ENCODE data around the gene NOTCH4. TPM values are rescaled to one million over a fixed set of nuclear protein-coding genes. Genes with fewer than 3 reads are reported as not detected.

Gene NOTCH4
- total and polyA plus RNA-seq, 2 experiments from 2014 or later: 0.65 to 1.2 TPM

DNA sequence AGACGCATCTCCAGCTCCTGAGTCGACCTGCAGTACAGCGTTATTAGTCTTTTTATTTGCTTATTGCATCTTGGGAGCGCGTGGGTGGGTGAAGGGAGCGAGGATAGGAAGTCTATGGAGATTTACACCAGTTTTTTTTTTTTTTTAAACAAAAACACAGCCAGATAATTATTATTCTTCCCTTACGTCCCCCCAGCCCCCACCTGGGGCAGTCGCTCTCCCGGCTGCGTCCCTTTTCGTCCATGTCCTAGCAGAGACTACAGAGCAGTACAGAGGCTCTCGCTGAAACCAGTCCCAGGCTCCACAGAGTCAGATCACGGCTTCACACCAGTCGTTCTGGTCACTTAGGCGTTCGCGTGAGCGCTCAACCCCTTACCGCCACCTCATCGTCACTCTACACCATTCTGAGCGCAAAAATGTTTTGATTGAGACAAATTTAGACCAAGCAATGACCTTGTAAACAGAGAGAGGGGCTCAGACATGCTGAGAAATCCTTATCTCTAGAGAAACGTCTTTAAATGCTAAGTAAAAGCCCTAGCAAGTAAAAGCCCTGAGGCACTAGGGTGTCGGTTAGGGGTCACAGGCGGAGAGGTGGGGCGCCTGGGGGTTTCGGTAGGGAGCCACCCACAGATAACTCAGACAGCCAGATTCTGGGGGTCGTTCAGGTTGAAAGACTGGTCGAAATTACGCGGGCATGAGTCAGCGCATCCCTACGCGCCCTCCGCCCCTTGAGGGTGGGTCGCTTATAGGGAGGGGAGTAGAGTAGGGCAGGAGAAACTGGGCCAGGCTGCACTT is 70.9 kb downstream of the NOTCH4 start:
- Histone ChIP-seq H3K27ac (peak overlapping the region; percentile 91), H3K4me1 (ENCODE audit: insufficient read depth) (peaks cover 20% of the 10 kb centered on the region), H3K79me2 (ENCODE audit: insufficient read depth) (peaks cover 28% of the 10 kb centered on the region), H2AFZ (peak overlapping the region; percentile 97), H3F3A (ENCODE audit: insufficient read depth) (peaks cover 9% of the 10 kb centered on the region; the same call in 1 of the 2 replicates), H3K4me3 (peak overlapping the region; percentile 94), H3K9me3 (ENCODE audit: low read depth) (no peaks in the 10 kb centered on the region), H3K36me3 (ENCODE audit: low read depth) (peaks cover 9% of the 10 kb centered on the region; the same call in 1 of the 2 replicates), H3K9me2 (ENCODE audit: insufficient read depth) (no peaks in the 10 kb centered on the region), H3K4me2 (ENCODE audit: unreplicated experiment) (peak overlapping the region; percentile 93), H3K9ac (peak overlapping the region; percentile 91), H4K20me1 (ENCODE audit: insufficient read depth) (no peaks in the 10 kb centered on the region), H3K27me3 (replicated peaks; ENCODE audit: insufficient read depth) (no peaks in the 10 kb centered on the region)
- 7 to 10% methylated on average over 35 of the region's 35 CpGs for WGBS, 2 experiments (ENCODE audit: low coverage in 1 of 2, low lambda C conversion rate in 2 of 2, missing lambda C conversion rate in 2 of 2)
- peak; percentile 77 for DNase-seq
- TF ChIP-seq EZH2phosphoT487 (IDR thresholded peaks at IDR 0.05; ENCODE audit: insufficient read depth, low read depth): no peak
- TF ChIP-seq EZH2 (IDR thresholded peaks at IDR 0.05; ENCODE audit: insufficient read depth, poor library complexity, severe bottlenecking): no peak
- in situ Hi-C loops (cut with MboI): no loop called here

DNA sequence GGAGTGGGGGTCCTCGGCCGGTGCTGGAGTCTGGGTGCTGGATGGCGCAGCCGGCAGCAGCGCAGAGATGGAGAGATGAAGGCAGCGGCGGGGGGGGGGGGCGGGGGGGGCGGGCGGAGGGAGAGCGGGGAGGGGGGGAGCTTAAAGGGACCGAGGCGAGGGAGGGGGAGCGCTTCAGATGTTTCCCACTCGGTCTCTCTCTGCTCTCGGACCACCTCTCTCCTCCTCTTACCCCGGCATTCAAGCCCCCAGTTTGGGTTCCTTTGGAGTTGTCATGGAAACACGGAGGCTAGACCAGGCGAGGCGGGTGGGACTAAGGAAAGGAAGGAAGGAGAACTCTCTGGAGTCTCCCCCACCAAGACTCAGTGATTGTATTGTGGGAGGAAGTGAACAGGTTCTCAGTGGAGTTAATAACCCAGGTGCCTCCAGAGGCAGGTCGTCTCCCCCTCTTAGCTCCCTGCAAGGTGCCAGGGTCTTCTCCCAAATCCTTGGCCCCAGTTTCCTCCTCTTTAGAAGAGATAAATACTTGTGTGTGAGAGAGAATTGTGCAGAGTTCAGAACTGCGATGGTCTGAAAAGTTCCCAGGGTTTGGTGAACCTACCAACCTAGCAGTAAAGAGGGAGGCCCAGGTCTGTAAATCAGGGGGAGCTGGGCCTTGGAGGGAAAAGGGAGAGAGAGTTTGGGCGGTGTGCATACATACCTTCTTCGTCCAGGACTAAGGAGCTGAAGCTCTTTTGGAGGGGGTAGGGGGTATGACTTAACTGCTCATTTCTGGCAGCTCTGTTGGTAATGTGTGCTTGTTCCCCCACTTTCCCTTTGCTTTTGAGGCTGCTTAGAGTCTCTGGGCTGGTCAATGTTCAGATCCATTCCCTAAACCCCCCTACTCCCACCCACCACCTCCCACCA is 71.8 kb downstream of the NOTCH4 start, which contains the start of gene PRRT1:
Gene PRRT1 (minus strand): TSS at position 77 of the 906 bp plus-strand sequence. CDS start 112 bp downstream, outside the sequence.
- no peak for TF ChIP-seq EZH2phosphoT487 (IDR thresholded peaks at IDR 0.05; ENCODE audit: insufficient read depth, low read depth)
- no peak for TF ChIP-seq EZH2 (IDR thresholded peaks at IDR 0.05; ENCODE audit: insufficient read depth, poor library complexity, severe bottlenecking)
- H3K4me2 ChIP-seq (ENCODE audit: unreplicated experiment): peak within 1 kb of the TSS; percentile 93
- no peaks in the 10 kb centered on the region for H3K27me3 ChIP-seq (replicated peaks; ENCODE audit: insufficient read depth)
- H3K36me3 ChIP-seq (ENCODE audit: low read depth): peaks cover 4% of the 10 kb centered on the region; the same call in 1 of the 2 replicates
- peak within 1 kb of the TSS; percentile 91 for H3K27ac ChIP-seq
- peak within 1 kb of the TSS; percentile 94 for H3K4me3 ChIP-seq
- H3K79me2 ChIP-seq (ENCODE audit: insufficient read depth): peaks cover 28% of the 10 kb centered on the region
- H2AFZ ChIP-seq: peak within 1 kb of the TSS; percentile 97
- peak; percentile 45 for DNase-seq
- in situ Hi-C loops (cut with MboI): no loop called here
- no peaks in the 10 kb centered on the region for H4K20me1 ChIP-seq (ENCODE audit: insufficient read depth)
- WGBS, 2 experiments (ENCODE audit: low coverage in 1 of 2, low lambda C conversion rate in 2 of 2, missing lambda C conversion rate in 2 of 2): 4 to 16% methylated on average over 5 to 20 of the region's 24 CpGs
- peak within 1 kb of the TSS; percentile 91 for H3K9ac ChIP-seq
- H3K9me3 ChIP-seq (ENCODE audit: low read depth): no peaks in the 10 kb centered on the region
- peaks cover 20% of the 10 kb centered on the region for H3K4me1 ChIP-seq (ENCODE audit: insufficient read depth)
- H3F3A ChIP-seq (ENCODE audit: insufficient read depth): peaks cover 9% of the 10 kb centered on the region; the same call in 1 of the 2 replicates
- H3K9me2 ChIP-seq (ENCODE audit: insufficient read depth): no peaks in the 10 kb centered on the region

DNA sequence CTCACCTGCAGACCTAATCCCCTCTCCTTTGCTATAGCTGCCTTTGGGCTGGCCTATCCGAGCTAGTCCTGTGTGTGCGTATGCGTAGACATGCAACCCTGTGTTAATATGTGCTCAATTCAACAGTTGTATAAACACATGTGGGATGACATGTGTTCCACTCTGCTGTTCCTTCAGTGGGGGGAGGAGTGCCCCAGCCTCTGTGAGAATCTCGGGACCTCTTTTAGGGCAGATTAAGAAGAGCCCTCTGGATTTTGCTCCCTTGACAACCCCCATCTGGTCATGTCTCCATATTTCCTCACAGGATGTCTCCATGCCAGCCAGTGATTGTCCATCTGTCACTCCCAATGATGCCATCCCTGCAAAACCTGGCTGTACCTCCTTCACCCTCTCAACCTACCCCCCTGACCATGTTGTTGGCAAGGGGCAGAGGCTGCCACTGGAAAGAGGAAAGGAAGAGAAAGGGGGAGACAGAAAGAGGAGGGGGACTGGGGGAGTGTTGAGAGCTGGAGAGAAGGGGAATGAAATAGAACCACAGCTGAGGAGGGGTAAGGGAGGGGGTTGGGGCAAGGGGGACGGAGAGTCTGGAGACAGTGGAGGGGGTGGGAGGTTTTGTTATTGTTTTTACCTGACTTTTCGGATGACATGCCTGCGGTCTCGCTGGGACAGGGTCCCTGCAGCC is 72.5 kb downstream of the NOTCH4 start:
- peak; percentile 25 for DNase-seq
- in situ Hi-C loops (cut with MboI): no loop called here
- Histone ChIP-seq H3K27ac (no peak overlapping the region), H3K36me3 (ENCODE audit: low read depth) (peaks cover 4% of the 10 kb centered on the region; the same call in 1 of the 2 replicates), H4K20me1 (ENCODE audit: insufficient read depth) (no peaks in the 10 kb centered on the region), H2AFZ (peak overlapping the region; percentile 30; the same call in 1 of the 2 replicates), H3K4me3 (peak overlapping the region; percentile 94), H3K4me2 (ENCODE audit: unreplicated experiment) (peak overlapping the region; percentile 93), H3K27me3 (replicated peaks; ENCODE audit: insufficient read depth) (no peaks in the 10 kb centered on the region), H3F3A (ENCODE audit: insufficient read depth) (peaks cover 9% of the 10 kb centered on the region; the same call in 1 of the 2 replicates), H3K9ac (peak overlapping the region; percentile 91), H3K9me2 (ENCODE audit: insufficient read depth) (no peaks in the 10 kb centered on the region), H3K4me1 (ENCODE audit: insufficient read depth) (peaks cover 20% of the 10 kb centered on the region), H3K79me2 (ENCODE audit: insufficient read depth) (peaks cover 22% of the 10 kb centered on the region), H3K9me3 (ENCODE audit: low read depth) (no peaks in the 10 kb centered on the region)
- 34 to 66% methylated on average over 4 to 8 of the region's 8 CpGs for WGBS, 2 experiments (ENCODE audit: low coverage in 1 of 2, low lambda C conversion rate in 2 of 2, missing lambda C conversion rate in 2 of 2)
- TF ChIP-seq EZH2phosphoT487 (IDR thresholded peaks at IDR 0.05; ENCODE audit: insufficient read depth, low read depth) (no peak), EZH2 (IDR thresholded peaks at IDR 0.05; ENCODE audit: insufficient read depth, poor library complexity, severe bottlenecking) (no peak)
